Loucy (cell line): ENCODE results near the gene RMND5A.

Source experiments
- EZH2phosphoT487 ChIP-seq: fragments of 200-600 bp; IDR thresholded peaks from 2 replicates; pipeline ENCODE4 v1.6.1; 2018; ENCODE audit warnings: antibody characterized with exemption, mild to moderate bottlenecking, moderate library complexity, borderline replicate concordance
- TF ChIP-seq, protein P1 (sequence below): fragments of 200-600 bp; sonication (generic); conservative IDR thresholded peaks from 2 replicates; pipeline ENCODE4 v1.5.1; 2014; ENCODE audit warnings: mild to moderate bottlenecking, antibody characterized with exemption, low read length

DNA sequence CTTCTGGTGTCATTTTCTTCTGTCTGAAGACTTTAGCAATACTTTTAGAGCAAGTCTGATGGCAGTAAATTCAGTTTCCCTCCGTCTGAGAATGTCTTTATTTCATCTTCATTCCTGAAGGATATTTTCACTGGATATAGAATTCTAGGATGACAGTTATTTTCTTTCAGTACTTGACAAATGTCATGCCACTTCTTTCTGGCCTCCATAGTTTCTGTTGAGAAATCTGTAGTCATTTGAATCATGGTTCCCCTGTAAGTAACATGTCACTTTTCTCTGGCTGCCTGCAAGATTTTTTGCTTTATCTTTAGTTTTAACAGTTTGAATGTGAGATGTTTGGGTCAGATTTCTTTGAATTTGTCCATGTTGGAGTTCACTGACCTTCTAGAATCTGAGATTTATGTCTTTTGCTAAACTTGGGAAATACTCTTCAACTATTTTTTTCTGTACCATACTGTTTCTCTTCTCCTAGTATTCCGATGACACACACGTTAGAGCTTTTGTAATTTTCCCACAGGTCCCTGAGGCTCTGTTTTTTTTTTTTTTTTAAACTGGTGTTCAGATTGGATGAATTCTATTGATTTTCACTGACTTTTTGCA lies 30.2 kb downstream of the RMND5A start:
- TF ChIP-seq, protein P1, sequence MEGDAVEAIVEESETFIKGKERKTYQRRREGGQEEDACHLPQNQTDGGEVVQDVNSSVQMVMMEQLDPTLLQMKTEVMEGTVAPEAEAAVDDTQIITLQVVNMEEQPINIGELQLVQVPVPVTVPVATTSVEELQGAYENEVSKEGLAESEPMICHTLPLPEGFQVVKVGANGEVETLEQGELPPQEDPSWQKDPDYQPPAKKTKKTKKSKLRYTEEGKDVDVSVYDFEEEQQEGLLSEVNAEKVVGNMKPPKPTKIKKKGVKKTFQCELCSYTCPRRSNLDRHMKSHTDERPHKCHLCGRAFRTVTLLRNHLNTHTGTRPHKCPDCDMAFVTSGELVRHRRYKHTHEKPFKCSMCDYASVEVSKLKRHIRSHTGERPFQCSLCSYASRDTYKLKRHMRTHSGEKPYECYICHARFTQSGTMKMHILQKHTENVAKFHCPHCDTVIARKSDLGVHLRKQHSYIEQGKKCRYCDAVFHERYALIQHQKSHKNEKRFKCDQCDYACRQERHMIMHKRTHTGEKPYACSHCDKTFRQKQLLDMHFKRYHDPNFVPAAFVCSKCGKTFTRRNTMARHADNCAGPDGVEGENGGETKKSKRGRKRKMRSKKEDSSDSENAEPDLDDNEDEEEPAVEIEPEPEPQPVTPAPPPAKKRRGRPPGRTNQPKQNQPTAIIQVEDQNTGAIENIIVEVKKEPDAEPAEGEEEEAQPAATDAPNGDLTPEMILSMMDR = no peak
- no peak for TF ChIP-seq EZH2phosphoT487
